ENCODE measurements around the gene TSPAN9.
A peak's percentile ranks its signal among the peaks of the same experiment; 100 is the strongest.

The TSPAN9 gene

DNA sequence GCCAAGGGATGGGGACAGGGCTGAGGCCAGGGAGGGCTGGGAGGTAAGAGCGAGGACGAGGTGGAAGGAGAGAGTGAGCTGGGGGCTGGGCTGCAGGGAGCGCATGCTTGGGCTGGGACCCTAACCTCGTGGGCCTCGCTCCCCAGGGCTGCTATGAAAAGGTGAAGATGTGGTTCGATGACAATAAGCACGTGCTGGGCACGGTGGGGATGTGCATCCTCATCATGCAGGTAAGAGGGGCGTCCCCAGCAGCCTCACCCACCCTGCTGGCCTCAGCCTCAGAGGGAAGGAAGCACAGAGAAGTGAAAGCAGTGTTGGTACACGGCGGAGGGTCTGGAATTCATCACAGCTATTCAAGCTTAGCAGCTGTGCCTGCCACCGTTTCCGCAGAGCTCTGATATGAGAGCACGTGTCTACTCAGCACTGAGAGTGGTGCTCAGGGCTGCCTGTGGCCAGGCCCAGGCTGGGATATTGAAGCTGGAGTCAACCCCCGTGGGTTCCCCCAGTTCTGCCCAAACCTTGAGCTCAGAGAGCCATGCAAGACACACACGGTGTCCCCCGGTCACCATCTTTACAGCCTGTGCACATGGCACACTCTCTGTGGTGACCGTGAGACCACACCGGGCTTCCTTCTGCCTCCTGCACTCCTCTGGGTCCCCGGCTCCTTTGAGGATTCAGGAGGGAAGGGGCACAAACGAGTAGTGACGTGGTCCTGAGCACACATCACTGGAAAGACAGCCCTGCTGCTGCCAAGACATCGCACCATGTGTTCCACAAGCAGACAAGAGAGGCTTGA is 204.6 kb downstream of the TSPAN9 start:
- no peak for DNase-seq

DNA sequence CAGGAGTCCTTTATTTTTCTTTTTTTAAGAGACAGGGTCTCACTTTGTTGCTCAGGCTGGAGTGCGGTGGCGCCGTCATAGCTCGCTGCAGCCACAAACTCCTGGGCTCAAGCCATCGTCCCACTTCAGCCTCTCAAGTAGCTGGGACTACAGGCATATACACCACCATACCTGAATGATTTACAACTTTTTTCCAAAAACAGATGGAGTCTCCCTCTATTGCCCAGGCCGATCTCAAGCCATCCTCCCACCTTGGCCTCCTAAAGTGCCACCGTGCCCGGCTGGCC is 205.1 kb downstream of the TSPAN9 start:
- no peak for DNase-seq

DNA sequence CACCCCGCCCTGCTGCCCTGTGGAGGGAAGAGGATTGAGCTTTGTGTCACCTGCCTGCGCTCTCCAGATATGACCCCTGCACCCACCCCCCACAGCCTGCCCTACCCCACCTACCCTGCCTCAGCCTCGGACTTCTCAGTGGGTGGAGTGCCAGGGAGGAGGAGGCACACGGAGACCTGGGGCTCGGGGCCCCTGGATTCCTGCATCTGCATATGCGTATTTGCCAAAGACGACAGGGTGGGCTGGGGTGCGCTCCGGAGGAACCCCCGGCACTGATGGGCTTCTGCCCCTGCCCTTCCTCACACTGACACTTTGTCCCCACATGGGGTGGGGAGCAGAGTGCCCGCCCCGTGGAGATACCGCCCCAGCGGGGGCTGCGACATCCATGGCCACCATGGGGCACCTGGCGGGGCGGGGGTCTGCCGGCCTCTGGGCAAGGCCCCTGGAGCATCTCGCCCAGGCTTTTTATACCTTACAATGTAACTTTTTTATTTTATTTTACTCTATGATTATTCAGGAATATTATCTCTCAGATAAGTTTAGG is 206.0 kb downstream of the TSPAN9 start:
- no peak for DNase-seq

DNA sequence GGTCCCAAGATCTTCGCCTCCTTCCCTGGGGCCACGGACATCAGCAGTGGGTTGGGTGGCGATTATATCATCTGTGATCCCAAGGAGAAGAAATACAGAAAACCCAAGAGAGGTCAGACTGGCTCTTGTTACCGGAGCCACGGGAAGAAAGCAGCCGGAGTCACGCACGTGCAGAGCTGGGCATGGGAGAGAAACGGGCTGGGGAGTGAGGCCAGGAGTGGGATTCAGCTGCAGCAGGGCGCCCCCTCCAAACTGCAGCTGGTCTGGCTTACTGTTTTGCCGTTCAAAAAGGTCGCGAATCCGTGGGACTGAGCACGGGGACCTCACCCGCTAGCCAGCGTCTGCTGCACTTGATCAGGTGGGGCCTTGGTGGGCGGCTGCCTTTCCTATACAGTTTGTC is 207.2 kb downstream of the TSPAN9 start:
- no peak for DNase-seq

DNA sequence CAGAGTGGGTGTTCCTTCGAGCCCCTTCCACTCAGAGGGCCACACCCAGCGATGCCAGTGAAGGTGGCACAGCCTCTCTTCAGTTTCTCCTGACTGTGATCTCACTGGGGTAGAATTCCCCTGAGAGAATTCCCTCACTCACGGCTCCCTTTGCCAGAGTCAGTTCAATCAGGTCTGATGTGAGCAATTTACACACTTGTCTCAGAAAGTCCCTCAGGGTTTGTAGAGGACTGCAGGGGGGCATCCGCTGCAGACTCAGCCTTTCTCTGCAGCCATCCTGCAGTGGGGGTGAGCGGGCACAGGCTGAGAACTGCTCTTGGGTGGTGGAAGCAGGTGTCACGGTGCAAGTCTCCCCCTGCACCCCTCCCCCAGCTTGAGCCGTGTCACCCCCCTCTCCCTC is 208.4 kb downstream of the TSPAN9 start:
- no peak for DNase-seq

DNA sequence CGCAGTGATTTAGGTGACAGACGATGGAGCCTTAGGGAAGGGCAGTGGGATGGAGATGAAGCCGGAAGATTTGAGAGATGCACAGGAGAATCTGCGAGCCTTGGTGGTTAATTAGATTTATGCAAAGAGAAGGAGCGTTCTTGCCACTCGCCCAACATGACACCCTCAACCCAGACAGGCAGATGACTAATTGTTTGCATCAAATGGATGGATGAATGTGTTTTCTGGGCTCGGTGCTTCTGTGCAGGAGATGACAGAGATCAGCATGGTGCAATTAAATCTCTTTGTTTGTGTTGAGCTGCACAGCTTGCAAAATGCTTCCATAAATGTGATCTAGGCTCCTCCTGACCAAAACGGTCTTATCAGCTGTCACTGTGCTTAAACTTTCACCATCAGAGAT is 211.5 kb downstream of the TSPAN9 start:
- DNase-seq, result no peak

DNA sequence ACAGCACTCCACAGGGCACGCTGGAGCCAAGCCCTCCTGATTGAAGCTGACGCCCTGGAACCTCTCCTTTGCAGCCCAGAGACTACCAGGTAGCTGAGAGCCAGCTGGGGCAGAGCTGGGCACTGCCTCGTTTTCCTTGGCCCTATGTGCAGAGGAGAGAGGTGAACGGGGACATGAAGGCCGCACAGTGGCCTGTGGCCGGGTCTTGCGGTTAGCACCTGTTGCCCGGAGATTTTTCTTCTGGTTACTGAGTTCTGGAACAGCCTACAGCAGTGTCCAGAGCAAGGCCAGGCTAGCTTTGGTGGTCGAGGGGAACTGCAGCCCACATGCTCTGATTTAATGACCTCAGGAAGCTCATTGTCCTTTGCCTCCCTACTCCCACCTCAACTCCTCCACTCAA is 212.5 kb downstream of the TSPAN9 start:
- DNase-seq, result no peak

DNA sequence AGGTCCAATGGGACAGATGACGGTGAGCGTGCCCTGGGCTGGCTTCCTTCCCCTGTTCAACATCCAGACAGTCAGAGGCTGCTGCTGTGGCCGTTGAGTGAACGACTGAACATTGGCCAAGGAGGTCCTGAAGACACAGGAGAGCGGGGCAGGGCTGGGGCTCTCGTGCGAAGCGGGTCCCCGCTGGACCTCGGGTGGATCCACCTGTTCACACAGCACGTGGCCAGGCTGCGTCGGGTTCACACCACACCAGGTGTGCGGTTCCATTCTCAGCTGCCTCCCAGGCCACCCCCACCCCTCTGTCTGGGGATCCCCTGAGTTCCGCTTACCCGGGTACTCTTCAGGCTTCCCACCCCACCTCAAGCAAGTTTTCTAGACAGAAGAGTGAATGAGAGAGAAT is 214.8 kb downstream of the TSPAN9 start:
- DNase-seq, result no peak

DNA sequence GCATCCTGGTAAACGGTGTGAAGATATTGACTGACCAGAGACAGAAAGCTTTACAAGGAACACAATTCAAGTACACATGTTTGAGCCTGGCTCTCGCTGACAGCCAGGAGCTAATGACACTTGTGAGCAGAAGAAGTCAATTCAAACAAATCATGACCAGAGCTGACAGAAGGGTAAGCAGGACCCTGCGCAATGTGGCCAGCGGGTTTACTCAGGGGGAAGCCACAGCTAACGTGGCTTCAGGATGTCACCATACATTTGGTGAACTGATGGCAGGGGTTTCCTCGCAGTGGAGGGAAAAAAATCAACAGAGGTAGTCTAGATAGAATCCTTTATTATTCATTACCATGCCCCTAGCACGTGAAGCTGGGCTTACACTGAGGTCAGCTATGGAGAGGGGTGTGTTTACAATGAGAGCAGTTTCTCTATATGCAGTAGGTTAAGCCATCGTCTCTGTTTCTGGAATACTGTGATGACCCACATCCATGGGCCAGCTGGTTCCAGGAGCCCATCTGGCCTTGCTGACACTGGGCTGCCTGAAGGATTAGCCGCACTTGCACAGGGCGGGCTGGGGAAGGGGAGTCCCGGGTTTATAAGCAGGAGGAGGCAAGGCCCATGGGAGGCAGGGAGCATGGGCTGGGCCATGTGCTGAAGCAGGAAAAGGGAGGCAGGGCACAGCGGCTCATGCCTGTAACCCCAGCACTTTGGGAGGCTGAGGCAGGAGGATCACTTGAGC is 215.7 kb downstream of the TSPAN9 start:
- no peak for DNase-seq

DNA sequence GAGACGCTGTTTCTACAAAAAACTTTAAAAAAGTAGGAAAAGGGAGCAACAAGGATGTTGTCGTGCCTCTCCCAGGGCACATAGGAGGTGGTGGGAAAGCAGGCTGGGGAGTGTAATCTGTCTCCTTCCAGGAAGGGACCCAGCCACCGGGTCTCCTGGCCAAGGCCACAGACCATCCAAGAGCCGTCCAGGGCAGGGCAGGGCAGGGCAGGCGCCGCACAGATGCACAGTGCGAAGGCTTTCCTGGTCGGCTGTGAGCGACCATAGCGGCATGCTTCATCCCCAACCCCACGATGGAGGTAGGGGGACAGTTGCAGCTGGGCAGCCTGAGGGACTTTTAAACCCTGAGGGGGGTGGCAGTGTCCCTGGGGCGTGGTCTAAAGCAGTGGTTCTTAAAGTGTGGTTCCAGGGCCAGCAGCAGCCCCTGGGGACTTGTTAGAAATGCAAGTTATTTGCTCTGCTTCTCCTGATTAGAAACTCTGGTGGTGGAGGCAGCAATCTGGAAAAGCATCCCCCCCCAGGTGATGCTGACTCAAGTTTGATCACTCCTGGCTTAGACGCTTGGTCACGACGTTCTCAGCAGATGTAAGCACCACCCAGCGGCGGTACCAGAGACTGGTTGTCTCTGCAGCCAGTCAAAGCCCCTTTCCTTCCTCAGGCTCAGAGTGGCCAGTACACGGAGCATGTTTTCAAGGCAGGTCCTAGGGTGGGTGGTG is 216.4 kb downstream of the TSPAN9 start:
- DNase-seq, result no peak

DNA sequence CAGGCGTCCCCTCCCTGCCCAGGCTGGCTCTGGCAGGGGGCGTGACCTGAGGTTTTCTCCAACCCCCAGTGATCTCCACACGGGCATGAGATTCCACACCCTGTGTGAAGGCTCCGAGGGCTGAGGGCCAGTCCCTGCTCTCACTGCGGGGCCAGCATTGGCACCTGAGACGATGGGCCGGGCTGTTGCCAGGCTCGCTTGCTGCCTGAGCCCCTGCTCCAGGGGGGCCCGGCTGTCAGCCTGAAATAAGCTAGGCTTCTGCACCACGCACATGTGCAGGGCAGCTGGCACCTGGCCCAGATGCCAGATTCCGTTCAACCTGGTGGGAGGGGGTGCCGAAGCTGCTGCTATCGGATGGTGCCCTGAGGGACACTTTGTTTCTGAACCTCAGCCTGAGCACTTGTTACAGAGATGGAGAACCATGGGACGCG is 217.3 kb downstream of the TSPAN9 start:
- no peak for DNase-seq

DNA sequence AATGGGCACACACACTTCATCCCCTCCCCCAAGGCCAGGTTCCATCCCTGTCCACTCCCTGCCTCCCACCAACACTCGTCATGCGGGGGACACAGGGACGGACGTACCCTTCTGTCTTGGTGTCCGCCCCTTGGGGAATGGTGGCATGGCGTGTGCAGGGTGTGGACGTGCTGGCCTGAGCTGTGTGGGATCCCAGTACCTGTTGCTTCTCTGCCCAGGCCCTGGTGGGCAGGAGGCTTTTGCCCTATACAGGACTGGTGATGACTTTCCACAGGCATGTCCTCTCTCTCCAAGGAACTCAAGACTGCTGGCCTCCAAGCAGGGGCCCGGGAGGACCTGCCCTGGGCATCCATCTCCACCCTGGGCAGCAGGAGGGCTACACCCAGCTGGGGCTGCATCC is 218.0 kb downstream of the TSPAN9 start:
- no peak for DNase-seq

DNA sequence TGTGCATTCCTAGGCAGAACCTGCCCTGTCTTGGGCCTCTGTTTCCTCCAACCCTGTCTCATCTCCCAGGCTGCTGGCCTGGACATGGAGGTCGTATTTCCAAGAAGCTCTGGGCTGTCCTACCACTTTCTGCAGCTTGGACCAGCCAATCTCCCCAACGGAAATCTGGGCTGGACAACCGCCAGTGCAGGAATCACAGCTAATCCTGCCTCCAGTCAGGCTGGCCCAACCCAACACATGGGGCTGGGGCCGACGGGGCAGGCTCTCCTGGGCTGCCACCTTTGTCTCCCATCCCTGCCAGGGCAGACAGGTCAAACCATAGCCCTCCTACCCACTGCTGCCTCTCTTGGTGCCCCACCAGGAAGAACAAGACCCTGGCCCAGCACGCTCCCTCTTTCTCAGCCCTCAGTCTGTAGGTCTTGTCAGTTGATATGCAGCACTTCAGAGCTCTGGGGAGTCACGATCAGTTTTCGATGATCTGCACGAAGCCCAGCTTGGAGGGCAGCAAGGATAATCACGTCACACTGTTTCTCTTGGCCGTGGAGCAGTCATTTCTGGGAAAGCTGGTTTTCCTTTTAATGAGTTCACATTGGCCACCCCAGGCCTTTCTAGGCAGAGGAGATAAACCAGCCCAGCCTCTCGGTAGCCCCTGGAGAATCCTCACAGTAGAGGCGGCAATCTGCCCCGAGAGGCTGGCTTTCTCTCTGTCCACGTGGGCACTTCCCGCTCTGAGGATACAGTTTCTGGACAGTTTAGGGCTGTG is 218.6 kb downstream of the TSPAN9 start:
- DNase-seq, result no peak

DNA sequence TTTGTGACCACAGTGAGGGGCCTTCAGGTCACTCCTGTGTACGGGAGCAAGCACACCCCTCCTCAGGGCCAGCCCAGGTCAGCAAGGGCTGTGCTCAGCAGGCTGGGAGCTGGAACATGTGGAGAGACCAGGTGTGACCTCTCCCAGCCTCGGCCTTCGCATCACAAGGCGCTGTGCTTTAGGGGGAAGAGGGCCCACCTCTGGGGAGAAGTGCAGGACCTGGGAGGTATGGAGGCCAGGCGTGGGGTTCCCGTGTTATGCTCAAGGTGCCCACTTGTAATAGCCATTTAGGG is 219.2 kb downstream of the TSPAN9 start:
- no peak for DNase-seq

DNA sequence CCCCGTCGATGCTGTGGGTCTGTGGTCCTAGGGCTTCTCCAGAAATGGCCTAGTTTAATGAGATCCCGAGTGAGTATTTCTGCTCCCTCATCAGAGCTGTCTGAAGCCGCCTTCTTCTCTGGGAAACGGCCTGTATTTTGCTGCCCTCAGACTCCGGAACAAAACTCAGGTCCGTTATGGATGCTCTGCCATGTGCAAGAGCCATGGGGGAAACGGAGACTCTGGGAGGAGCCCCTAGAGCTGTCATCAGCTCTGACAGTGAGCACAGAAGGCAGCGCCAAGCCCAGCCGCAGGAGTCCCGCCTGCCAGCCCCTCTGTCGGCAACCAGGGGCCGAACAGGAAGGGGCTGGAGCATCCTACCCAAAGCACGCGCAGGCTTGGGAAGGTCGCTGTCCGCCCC is 221.4 kb downstream of the TSPAN9 start:
- DNase-seq, result no peak

DNA sequence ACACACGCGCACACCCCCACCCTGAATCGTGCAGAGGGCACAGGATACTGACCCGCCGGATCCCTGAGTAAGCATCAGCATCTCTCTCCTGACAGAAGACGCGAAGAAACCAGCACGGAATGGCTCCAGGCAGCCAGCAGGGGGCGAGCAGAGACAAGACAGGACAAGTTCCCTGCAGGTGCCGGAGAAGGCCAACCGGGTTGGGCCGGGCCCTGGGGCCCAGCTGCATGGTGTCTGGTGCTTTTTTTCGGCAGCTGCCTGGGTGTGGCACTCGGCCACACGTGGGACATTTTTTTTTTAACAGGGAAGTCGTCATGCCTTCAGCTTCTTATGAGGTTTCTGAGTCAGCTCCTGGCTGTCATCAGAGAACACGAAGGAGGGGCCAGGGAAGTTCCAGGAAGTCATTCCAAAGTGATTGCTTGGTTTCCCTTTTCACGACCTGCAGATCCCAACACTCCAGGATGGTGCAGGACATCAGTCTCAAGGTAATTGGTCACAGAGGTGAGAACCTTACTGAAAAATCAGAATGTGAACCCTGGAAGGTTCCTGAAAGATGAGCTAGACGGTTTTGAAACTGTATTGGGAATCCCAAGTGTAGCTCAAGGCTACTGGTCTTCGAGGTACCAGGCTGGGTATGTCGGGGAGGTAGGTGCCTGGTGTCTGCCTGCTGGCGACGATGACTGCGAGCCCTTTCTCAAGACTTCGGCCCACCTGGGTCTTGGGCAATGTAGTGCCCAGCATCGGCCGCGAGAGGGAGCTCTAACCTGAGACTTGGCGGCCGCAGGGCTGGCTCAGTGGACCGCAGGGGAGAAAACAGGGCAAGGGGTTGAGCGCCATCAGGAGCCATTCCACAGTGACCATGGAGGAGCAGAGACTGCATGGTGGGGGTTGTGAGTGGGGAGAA is 223.0 kb downstream of the TSPAN9 start:
- DNase-seq, result peak; percentile 58 to 62

DNA sequence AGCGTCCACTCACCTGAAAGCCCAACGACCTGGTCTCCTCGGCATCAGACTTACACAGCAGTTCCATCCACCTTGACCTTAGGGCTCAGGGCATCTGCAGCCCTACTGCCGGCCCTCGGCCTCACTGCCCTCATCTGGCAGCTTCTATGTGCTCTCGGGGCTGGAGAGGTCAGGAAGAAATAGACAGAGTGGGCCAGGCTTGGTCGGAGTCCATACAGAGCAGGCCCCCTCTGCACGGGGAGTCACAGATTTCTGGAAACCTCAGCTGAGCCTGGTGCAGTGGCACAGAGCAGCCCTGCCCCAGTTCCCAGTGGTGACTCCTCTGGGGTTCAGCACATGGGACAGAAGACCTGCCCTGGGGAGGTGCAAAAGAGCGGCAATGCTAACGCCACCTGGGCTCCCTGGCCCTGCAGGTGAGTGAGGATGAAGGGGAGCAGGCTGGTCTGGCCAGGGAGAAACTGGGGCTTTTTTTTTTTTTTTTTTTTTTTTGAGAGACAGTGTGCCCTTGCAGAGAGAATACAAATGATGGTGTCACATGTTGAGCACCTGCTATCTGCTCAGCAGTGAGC is 223.7 kb downstream of the TSPAN9 start:
- DNase-seq, result no peak

DNA sequence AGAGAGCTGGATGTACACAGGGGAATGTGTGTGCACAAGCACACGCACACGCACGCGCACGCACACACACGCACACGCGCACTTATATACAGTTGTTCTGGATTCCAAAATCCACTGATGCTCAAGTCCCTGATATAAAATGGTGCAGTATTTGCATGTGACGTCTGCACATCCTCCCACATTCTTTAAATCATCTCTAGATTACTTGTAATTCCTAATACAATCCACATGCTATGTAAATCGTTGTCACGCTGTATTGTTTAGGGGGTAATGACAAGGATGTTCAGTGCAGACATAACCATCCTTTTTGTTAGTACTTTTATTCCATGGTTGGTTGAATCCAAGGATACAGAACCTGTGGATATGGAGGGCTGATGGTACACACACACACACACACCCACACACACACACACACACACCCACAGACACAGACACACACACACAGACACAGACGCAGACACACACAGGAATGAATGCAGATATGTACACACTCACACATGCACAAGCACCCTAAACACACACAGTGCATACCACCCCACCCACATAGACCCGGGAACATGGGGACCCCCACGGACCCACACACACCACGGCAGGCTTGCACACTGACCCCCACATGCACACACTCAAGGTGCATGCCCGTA is 225.3 kb downstream of the TSPAN9 start:
- DNase-seq, result no peak

DNA sequence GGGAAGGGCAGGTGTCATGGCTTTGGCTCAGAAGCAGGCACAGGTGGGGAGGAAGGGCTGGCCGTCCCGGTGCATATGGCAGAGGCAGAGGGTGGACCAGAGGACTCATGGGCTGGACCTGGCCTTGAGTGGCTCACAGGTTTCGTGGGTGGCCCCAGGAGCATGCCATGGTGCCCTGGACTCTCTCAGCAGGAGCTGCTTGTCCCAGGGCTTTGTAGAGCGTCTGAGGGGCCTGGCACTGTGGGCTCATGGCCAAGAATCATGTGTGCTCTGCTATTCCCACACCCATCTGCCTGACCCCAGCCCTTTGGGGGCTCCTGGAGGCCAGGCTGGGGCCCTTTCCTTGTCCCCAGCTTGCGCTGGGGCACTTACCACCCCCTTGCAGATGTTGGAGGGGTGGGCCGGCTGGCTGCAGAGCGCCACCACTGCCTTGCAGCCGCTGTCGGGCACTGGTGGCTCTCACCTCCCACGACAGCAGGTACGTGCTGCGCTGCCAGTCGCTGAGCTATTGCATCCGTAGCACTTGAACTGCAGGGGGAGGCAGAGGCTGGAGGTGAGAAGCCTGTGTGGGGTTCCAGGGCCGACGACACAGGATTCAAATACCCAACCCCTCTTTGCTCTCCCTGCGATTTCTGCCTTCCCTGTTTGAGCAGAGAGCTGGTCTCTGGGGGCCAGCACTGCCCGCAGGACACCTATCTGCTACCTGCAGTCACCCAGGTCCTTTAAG is 226.4 kb downstream of the TSPAN9 start:
- peak; percentile 59 to 68 for DNase-seq

DNA sequence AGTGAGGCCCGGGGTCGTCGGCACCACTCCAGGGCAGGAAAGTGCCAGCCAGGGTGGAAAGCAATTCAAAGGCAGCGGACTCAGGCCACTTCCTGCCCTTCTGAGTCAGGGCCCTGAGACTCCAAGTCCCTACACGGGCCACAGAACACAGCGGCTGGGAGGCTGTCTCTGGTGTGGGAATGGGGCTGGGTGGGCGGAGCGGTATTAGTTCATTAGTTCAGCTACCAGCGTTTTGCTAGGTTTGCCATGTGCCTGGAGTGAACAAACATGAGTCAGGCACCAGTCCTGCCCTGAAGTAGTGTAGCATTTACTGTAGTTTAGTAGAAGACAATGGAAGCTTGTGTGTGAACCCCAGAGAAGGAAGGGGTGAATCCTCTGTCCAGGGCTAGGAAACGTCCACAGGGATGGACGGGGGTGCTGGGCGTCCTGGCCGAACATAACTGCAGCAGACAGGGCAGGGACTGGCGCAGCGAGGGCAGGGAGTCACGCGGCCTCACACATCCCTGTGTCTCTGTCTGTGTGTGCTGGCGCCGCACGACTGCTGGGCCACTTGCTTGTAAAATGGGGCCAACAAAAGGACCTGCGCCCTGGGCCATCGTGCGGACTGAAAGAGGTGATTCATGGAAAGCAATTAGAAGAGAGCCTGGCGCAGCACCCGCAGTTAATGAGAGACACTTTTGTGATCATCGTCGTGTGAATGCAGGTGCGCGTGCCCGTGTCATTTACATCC is 227.4 kb downstream of the TSPAN9 start:
- DNase-seq, result peak; percentile 4 to 28

Data from SHP77 (cell line).